Fibroblast of lung (primary cell): ENCODE measurements around the gene CAMK2N2. TPM values are rescaled to one million over a fixed set of nuclear protein-coding genes. Genes with fewer than 3 reads are reported as not detected.

Experiments
- DNase-seq, 2 donors: peaks; one replicate each; pipeline versions ENCODE4 v3.0.0 to v3.0.0-alpha.2; 2010; ENCODE audit warnings: low read depth in 2 of 2
- H2AFZ ChIP-seq: 2 replicates; pipeline ENCODE4 v1.5.1; 2012; ENCODE audit warnings: low read length, control low read depth, inconsistent platforms
- H3K27ac ChIP-seq: 2 replicates; pipeline ENCODE4 v1.5.1; 2011; ENCODE audit warnings: low read length, control low read depth; ENCODE audit not compliant: insufficient read depth
- H3K27me3 ChIP-seq: 2 replicates; pipeline ENCODE4 v1.5.1; 2011; ENCODE audit warnings: mild to moderate bottlenecking, low read length; ENCODE audit not compliant: control insufficient read depth, insufficient read depth
- H3K36me3 ChIP-seq: 2 replicates; pipeline ENCODE4 v1.5.1; 2011; ENCODE audit warnings: low read length; ENCODE audit not compliant: control insufficient read depth, insufficient read depth
- H3K4me1 ChIP-seq: 2 replicates; pipeline ENCODE4 v1.5.1; 2011; ENCODE audit warnings: low read length; ENCODE audit not compliant: control insufficient read depth, insufficient read depth; ENCODE audit errors: extremely low read depth
- H3K4me2 ChIP-seq: 2 replicates; pipeline ENCODE4 v1.5.1; 2011; ENCODE audit warnings: low read length, control low read depth; ENCODE audit not compliant: insufficient read depth; ENCODE audit errors: extremely low read depth
- H3K4me3 ChIP-seq, 4 experiments: fragments of 200-600 bp in 1 of 4; sonication (generic) in 1 of 4; replicated peaks in 1 of 4; 2 replicates each; pipeline ENCODE4 v1.5.1; 2011 to 2016; ENCODE audit warnings: low read length in 4 of 4, low read depth in 3 of 4, mild to moderate bottlenecking in 3 of 4, control low read depth in 2 of 4, inconsistent platforms in 1 of 4, mixed read lengths in 1 of 4; ENCODE audit not compliant: insufficient read depth in 1 of 4; ENCODE audit errors: control extremely low read depth in 1 of 4
- H3K79me2 ChIP-seq: 2 replicates; pipeline ENCODE4 v1.5.1; 2012; ENCODE audit warnings: mild to moderate bottlenecking, low read length, inconsistent platforms; ENCODE audit not compliant: control insufficient read depth, insufficient read depth
- H3K9ac ChIP-seq: 2 replicates; pipeline ENCODE4 v1.5.1; 2011; ENCODE audit warnings: mild to moderate bottlenecking, low read length, control low read depth; ENCODE audit not compliant: insufficient read depth
- H3K9me3 ChIP-seq: 2 replicates; pipeline ENCODE4 v1.5.1; 2012; ENCODE audit warnings: low read depth, low read length; ENCODE audit not compliant: control insufficient read depth, insufficient read depth
- H4K20me1 ChIP-seq: 2 replicates; pipeline ENCODE4 v1.5.1; 2011; ENCODE audit warnings: low read length; ENCODE audit not compliant: control insufficient read depth, insufficient read depth; ENCODE audit errors: extremely low read depth
- CTCF ChIP-seq, 2 donors: IDR thresholded peaks in 1 of 2; conservative IDR thresholded peaks in 1 of 2; 1 replicate in 1 of 2; 2 replicates in 1 of 2; pipeline ENCODE4 v1.5.1; 2011 to 2012; ENCODE audit warnings: low read length in 2 of 2, control low read depth in 1 of 2, inconsistent platforms in 1 of 2, low read depth in 1 of 2, mild to moderate bottlenecking in 1 of 2
- EZH2 ChIP-seq: IDR thresholded peaks from 2 replicates; pipeline ENCODE4 v1.5.1; 2012; ENCODE audit warnings: low read length, control low read depth, mild to moderate bottlenecking; ENCODE audit errors: missing control alignments
- polyA plus RNA-seq, 2 donors: library from polyadenylated mRNA; depleted of rRNA in 1 of 2; stranded (reverse) in 1 of 2; unstranded in 1 of 2; fragments of >200 nt; gene quantifications; 2 replicates each; pipeline ENCODE4 v1.2.1, GENCODE V29; 2011 to 2012; ENCODE audit warnings: missing spikeins in 1 of 2
- total RNA-seq: library from RNA; depleted of rRNA; stranded (reverse); fragments of >200 nt; gene quantifications from 2 replicates; pipeline ENCODE4 v1.2.1, GENCODE V29; 2014

Gene CAMK2N2
- total and polyA plus RNA-seq, 2 donors (not counting 1 experiment from before 2014, with no cell fraction given) = under 0.01 to 0.10 TPM

GRCh38 chr3:184283681-184284080, 22.3 kb upstream of the CAMK2N2 start:
- Histone ChIP-seq H3K4me2 (no peak overlapping the region), H3K4me3 (no peak overlapping the region), H3K79me2 (no peaks in the 10 kb centered on the region), H3K27ac (no peak overlapping the region), H4K20me1 (no peaks in the 10 kb centered on the region), H2AFZ (no peak overlapping the region), H3K4me1 (no peaks in the 10 kb centered on the region), H3K9me3 (no peaks in the 10 kb centered on the region), H3K9ac (no peak overlapping the region), H3K27me3 (peaks cover 12% of the 10 kb centered on the region), H3K36me3 (no peaks in the 10 kb centered on the region)
- DNase-seq = no peak
- no peak for TF ChIP-seq CTCF (conservative IDR thresholded peaks at IDR 0.05 in 1 of 2, IDR thresholded peaks at IDR 0.05 in 1 of 2; ENCODE audit: low read depth in 1 of 2, low read length in 2 of 2)
- no peak for TF ChIP-seq EZH2

GRCh38 chr3:184282941-184283340, 21.6 kb upstream of the CAMK2N2 start:
- H3K4me1 ChIP-seq = no peaks in the 10 kb centered on the region
- no peak overlapping the region for H3K9ac ChIP-seq
- TF ChIP-seq CTCF (conservative IDR thresholded peaks at IDR 0.05 in 1 of 2, IDR thresholded peaks at IDR 0.05 in 1 of 2; ENCODE audit: low read depth in 1 of 2, low read length in 2 of 2) (no peak), EZH2 (no peak)
- peaks cover 14% of the 10 kb centered on the region for H3K27me3 ChIP-seq
- H2AFZ ChIP-seq = no peak overlapping the region
- H3K27ac ChIP-seq = no peak overlapping the region
- no peaks in the 10 kb centered on the region for H3K79me2 ChIP-seq
- H3K4me3 ChIP-seq = no peak overlapping the region
- H3K36me3 ChIP-seq = no peaks in the 10 kb centered on the region
- DNase-seq = no peak
- H3K4me2 ChIP-seq = no peak overlapping the region
- H3K9me3 ChIP-seq = no peaks in the 10 kb centered on the region
- H4K20me1 ChIP-seq = no peaks in the 10 kb centered on the region

- Histone ChIP-seq H3K4me3 (no peak overlapping the region), H3K4me2 (no peak overlapping the region), H3K36me3 (no peaks in the 10 kb centered on the region), H3K27ac (no peak overlapping the region), H4K20me1 (no peaks in the 10 kb centered on the region), H3K4me1 (no peaks in the 10 kb centered on the region), H2AFZ (no peak overlapping the region), H3K9me3 (no peaks in the 10 kb centered on the region), H3K27me3 (peaks cover 34% of the 10 kb centered on the region), H3K9ac (no peak overlapping the region), H3K79me2 (no peaks in the 10 kb centered on the region)
- DNase-seq = no peak
- no peak for TF ChIP-seq CTCF (conservative IDR thresholded peaks at IDR 0.05 in 1 of 2, IDR thresholded peaks at IDR 0.05 in 1 of 2; ENCODE audit: low read depth in 1 of 2, low read length in 2 of 2)
- no peak for TF ChIP-seq EZH2
Measured at GRCh38 chr3:184277366-184277765, 16.0 kb upstream of the CAMK2N2 start.
